DMS53 treated with DMSO at 0.1 percent for 48 hours (cell line): ENCODE measurements around the gene ADI1.

Experiments
- DNase-seq: peaks from one replicate; lab custom pipeline; 2025; ENCODE audit not compliant: unreplicated experiment; lab: John Stamatoyannopoulos, UW

ADI1 gene

DNA sequence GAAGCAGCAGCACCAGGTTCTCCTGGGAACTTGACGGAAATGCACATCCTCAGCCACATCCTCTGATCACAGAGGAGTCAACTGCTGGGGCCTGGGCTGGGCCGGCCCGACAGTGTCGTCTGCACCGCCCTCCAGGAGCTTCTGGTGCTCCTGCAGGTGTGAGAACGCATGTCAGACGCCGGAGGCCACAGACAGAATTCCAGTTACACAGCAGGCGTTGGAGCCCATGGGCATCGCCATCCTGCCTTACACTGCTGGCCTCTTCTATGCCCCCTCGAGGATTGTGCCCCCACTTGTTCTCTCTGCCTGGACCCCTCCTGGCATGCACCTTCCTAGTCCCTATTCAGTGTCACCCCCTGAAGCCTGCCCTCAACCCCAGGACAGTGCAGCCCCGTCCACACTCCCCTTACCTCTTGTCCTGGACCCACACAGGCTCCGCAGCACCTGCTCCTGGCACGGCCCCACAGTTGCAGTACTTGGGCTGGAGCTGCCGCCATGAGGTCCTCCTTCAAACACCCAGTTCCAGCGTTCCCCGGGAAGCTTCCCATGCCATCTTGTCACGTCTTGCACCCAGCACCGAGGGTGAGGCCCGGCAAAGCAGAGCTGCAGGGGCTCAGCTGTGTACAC, 37.5 kb downstream of the ADI1 start:
- DNase-seq = no peak

DNA sequence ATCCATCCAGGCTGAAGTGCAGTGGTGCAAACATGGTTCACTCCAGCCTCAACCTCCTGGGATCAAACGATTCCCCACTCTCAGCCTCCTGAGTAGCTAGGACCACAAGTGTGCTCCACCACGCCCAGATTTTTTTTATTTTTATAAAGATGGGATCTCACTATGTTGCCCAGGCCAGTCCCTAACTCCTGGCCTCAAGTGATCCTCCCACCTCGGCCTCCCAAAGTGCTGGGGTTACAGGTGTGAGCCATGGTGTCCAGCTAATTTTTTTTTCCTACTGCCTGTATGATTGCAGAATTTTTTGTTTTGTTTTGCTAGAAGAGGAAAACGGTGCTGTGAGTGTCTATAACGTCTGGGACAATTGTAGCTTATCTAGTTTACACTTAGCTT, 38.3 kb downstream of the ADI1 start:
- no peak for DNase-seq

DNA sequence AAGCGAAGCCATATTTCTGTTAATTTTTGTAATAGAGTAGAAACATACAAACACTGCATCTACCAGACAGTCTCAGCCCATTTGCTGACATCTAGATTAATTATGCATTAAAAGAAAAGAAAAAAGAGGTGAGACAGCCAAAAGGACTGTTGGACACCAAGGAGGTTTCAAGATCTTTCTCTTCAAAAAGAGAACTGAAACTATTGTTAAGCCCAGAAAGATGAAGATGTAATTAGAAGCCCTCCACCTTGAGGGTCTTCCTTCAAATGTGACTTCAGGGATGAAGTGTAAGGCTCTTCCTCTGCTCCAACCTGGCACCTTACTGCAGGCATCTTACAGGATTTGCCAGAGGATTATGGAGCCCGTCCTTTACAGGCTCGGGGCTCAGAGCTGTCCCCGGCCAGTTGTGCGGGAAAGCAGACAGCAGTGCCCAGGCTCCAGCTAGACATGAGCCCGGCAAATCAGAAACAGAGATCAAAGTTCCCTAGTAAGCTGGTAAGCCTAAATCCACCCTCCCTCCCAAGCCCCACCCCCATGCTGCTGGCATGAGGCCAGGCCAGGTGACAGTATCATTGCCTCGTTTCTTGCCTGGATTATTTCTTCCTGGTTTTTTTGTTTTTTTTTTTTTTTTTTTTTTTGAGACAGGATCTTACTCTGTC, 38.9 kb downstream of the ADI1 start:
- DNase-seq = peak; percentile 47

DNA sequence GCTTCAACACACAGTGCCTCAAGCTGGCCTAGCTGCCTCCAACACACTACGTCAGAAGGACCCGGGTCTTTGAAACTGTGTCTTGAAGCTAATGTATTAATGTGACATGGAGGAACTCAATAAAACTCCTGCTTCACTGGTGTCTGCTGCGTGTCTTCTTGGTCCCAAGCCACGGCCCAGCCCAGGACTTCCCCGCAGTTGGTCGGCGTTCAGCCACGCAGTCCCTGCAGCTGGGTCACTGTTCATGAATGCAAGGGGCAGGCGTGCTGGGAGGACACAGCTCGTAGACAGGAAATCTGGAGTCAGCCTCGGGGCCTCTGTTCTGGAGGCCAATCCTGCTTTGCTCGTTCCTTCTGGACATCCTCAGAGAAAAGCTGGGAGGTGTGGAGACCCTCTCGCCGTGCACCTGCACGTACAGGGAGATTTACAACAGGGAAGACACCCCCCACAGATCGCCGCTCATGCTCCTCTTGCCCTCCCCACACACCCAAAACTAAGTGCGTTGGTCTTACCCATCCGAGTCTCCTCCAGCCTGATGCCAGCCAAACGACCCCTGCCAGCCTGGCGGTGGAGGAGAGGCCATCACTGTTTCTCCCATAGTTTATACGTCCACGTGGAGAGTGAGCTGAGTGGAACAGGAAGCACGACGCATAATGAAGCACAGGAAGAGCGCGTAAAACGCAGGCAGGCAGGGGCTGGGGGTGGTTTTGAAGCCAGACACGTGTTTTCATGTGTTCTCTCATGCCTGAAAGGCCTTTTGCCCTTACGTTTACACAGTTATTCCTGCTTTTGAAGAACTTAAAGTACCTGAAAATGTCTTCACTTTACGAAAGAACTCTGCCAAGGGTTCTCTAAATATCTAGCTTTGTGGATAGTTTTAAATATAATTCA, 39.7 kb downstream of the ADI1 start:
- no peak for DNase-seq

DNA sequence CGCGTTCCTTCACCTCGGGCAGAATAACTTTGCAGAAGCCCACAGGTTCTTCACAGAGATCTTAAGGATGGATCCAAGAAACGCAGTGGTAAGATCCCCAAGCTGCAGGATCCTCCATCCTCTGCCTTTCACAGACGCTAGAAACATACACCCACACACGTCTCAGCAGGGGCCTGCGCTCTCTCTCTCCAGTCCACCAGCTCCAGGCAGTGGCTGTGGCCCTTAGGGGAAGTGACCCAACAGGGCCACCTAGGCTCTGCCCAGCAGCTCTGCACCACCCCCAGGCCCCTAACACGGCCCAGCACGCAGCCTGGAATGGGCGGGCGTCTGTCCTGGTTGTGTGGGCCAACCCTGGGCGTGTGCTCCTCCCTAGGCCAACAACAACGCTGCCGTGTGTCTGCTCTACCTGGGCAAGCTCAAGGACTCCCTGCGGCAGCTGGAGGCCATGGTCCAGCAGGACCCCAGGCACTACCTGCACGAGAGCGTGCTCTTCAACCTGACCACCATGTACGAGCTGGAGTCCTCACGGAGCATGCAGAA, 40.4 kb downstream of the ADI1 start:
- no peak for DNase-seq

DNA sequence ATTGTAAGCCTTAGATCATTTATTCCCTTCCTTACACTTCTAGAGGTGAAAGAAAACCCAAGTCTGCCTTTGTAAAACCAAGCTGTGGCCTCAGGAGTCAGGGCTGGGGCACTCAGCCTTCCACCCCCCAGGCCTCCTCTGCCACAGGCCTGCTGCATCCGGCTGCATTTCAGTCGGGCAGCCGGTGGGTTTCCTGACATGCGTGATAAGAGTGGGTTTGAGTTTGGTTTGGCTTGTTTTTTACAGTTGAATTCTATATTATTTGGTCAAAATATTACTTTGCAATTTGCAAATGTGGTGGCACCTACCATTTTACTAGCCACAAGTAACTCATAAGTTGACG, 42.4 kb downstream of the ADI1 start:
- no peak for DNase-seq

DNA sequence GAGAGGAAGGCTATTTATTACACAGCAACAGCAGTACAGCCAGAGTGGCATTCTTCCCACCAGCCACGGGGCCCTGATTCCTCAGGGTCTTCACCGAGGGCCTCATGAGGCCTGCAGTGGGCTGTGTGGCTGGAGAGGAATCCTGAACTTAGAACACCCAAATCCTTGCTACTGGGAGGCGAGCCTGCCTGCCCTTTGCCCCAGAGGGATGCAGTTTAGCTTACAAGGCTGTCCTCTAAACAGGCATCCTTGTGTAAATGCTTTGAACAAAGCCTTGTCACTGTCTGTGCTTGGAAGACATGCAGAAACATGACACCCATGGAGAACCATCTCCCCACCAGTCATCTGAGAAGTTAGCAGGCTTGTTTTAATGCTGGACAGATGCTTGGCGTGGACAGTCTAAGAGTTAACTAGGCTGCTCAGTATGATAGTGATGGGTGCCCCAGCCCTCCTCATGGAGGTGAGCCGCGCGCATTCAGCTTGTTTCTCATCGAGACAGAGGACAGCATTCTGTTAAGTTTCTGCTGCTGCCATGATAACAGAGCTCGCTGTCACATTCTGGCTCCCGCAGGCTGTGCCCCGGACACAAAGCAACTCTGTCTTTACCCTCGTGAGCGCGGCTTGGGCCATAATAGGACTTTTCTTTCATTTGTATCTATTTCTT, 42.9 kb downstream of the ADI1 start:
- no peak for DNase-seq

DNA sequence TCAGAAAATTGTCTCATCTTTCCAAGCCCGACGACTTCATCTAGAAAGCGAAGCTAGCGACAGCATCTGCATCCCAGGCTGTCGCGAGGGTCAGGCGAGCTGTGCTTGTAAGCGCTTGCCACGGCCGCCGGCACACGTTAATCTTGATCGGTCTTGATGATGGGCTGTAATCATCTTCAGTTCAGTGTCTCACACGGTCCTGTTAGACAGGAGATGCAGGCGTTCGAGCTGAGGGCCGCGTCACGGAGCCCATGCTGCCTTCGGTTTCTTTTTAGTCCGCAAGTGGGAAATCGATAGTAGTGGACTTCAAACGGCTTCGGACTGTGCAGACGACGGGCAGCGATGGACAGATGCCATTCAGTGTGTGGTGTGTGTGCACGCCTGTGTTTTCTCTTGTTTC, 43.6 kb downstream of the ADI1 start:
- DNase-seq = no peak

DNA sequence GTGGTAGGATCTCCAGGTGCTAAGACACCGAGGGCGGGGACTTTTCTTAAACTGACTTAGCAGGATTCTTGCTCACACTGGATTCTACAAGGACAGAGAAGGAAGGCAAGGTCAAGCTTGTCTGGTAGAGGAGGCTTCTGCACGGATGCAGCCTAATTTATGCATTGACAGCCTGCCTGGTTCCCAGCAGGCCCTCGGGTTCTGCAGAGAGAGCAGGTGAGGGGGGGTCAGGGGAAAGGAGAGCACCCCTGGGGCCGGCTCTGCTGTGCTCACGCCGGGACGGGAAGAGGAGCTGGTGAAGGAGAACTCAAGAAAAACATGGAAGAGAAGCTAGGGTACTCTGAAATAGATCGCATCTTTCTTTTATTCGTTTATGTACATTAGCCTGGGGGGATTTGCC, 46.4 kb downstream of the ADI1 start:
- no peak for DNase-seq

DNA sequence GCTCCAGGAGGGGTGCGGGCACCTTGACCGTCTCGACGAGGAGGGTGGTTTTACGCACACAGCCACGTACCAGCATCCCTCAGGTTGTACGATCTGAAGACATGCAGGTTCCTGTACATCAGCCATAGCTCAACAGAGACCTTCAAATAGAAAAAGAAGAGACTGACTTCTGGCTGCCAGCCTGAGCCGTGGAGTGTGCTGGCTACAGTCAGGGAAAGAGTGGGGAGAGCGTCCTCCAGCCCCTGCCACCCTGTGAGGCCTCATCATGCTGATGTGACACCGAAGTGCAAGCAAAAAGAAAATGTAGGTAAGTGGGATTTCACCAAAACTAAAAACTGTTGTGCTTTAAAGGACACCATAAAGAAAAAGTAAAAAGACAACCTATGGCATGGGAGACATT, 47.0 kb downstream of the ADI1 start:
- no peak for DNase-seq

DNA sequence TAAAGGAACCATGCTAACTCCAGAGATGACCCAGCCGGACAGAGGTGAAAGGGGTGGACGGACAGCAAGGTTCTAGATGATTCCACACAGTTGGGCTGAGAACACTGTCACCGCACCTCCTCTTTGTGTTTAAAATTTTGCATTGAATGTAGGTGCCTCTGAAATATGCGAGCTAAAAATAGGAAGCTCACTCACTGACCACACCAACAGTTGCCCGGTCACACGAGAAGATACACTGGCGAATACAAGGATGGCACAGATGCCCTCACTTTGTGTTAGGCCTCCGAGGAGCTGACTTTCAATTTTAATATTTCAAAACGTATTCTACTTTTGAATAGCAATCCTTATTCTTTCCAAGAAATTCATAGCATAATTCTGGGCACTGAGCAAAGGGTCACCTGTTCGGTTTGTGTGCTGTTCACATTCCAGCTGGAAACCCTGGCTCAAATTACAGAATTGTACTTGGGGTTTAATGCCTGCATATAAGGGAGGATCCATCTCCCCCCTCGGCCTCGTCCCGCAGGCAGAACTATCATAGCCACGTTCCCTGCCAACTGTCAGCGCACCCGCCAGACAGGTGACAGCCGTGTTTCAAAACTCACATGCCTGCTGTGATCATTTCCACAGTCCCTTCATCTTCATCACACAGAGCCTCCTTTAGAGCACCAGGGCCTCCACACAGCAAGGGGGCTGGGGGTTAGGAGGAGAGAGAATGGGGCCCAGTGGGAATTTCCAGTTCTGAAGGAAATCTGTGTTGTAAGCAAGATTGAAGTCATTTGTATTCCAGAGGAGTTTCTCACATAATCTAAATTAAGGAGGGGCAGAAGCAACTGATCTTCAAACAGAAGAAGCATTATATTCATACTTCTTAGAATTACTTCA, 48.2 kb downstream of the ADI1 start:
- DNase-seq = no peak

DNA sequence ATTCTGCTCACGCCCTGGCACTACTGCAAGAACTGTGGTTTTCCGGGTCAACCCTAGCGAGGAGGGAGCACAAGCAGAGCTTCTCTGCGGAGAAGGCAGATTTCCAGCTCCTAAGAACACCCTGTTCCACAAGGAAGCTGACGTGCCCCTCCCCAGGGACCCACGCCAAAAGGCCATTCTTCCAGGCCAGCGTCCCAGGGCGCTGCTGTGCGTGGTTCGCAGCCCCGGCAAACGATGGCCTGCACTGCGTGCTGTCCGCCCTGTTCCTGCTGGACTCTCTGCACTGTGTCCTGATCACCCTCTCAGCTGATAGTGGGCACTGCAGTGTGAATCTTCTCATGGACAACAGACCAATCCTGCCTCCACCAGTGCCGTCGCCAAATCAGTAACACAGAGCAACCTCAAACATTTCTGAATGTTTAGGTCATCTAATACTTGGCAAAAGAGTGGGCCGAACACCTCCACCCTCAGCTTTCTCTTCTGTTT, 49.1 kb downstream of the ADI1 start:
- no peak for DNase-seq

DNA sequence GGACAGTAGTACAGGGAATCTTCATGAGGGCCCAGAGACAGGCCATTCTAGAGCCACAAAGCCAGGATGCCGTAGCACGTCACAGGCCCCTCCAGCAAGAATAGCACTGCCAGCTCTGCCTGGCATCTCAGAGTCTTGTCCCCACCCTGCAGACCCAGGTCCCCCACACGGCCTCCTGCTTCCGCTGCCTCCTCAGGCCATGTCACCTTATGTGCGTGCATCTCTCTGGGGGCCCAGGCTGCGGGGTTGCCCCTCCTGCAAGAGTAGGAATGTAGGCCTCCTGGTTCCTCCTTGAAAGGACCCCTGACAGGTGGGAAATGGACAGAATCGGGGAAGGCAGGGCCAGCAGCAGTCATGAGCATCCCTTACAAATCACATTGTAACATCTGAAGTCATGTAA, 49.8 kb downstream of the ADI1 start:
- no peak for DNase-seq

DNA sequence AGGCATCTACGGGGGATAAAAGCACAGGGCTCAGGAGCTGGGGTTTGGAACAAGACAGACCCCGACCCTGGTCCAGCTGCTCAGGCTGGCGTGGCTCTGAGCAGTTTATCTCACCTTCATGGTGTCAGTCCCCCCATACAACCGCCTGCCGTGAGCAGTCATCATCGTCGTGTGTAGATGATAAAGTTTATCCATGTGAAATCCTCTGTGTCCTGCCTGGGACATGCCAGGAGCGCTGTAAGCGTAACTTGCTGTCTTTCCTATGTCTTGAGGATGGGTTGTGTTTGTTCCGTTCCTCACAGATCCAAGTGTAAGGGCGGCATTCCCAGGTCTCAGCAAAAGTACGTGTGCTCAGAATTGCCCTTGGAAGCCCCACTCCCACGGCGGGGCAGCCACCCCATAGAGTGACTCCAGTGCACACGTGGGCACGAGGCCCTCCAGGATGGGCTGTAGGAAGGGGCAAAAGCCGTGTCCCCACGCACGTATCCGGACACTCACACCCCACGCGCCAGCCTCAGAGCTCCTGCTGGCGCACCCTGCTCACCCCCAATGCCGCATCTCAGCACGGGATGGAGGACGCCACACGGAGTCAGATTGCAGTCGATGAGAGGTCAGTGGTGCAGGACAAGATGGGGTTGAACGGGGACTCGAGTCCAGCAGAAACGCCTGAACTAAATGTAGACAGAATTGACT, 50.9 kb downstream of the ADI1 start:
- DNase-seq = no peak

DNA sequence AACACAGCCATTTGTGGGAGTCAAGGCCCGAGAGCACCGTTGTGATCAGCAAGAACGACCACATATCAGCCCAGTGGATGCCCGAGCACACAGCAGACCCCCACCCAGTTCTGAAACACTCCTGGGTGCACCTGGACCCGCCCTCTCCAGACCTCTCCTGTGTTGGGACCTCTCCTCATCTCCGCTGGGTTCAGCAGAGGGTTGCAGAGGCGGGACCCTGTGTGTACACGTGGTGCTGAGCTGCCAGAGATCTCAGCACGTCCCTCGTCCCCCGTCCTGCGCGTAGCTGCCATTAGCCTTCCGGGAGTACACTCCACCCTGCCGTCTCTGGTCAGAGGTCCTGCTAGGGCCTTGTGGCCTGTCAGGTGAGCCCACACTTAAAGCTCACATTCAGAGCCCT, 51.7 kb downstream of the ADI1 start:
- DNase-seq = no peak

DNA sequence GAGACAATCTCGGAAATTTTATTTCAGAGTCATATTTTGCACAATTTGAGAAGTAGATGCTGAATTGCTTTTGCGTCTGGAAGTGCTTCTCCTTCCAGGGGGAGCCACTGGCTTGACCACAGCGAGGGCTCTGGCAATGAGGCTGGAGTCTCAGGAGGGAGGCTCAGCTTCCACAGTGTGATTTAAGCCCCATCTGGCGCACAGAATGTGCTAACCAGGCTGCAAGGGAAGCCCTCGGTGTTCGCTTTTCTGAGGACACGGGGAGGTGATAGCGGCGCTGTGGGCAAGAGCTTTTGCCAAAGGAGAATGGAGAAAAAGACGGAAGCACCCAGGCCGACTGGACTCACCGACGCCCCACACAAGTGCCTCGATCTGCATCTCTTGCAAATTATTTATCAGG, 52.4 kb downstream of the ADI1 start:
- no peak for DNase-seq

DNA sequence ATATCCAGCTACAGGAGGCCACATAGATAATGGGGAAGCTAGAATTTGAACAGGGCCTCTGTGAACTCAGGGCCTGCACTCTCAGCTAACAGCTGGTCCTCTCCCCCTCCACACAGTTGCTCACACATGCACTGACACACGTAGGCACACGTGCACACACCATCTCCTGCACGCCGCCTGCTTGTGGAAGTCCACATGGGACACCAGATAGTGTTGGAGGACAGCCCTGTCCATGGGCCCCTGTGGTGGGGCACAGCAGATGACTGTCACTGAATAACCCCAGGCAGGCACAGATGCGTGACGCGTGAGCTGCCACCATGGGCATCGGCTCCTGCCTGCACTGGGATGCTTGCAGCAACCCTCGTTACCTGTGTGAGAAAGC, 52.9 kb downstream of the ADI1 start:
- DNase-seq = no peak

DNA sequence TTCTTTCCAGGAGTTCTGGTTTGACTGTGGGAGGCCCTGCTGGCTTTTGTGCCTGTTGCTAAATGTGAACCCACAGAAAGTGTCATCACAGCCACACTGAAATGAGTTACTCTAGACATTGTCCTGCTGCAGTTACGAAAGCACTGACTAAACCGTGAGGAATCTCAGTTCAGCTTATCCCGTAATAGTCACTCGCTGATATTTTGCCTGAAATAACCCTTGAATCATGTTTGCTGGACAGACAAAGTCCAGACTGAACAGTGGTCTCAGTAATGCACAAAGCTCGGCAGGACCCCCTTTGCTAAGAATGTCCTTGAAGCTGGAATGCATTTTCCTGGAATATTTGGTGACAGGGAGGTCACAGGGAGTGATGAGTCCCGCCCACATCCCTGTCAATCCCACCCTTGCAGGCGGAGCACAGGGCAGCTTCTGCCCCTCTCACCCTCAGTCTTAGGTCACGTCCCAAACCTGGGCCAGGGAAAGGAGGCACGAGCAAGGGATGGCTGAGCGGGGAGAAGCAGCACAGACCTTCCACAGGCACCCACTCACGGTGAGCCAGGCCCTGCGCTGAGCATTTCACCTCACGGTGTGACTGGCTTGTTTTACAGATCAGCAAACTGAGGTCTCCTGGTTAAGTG, 53.4 kb downstream of the ADI1 start:
- DNase-seq = no peak

DNA sequence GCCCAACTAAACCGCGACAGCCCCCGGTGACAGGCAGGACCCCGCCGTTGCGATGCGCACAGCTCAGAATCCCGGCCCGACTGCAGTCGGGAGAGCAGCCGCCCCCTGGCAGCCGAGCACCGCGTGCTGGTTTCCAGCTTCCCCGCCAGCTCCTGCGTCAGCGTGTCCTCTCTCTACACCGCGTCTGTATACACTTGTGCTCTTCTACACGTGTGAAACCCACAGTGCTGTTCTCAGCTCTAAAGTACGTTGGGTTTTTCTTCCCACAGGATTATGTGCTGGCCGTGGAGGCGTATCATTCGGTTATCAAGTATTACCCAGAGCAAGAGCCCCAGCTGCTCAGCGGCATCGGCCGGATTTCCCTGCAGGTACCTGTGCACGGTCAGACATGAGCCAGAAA, 54.0 kb downstream of the ADI1 start:
- no peak for DNase-seq
